HepG2 (cell line): ENCODE measurements around the gene ST6GALNAC6.

Experiments used
- ATF7 ChIP-seq, 2 experiments: fragments of 450-650 bp in 1 of 2; sonication (generic) in 1 of 2; formaldehyde crosslinking in 1 of 2; IDR thresholded peaks; 2 replicates each; pipeline versions ENCODE4 v1.4.0 to v1.6.1; 2016 to 2020; ENCODE audit warnings: antibody characterized with exemption in 1 of 2, mild to moderate bottlenecking in 1 of 2, missing genetic modification reagents in 1 of 2
- CEBPB ChIP-seq: IDR thresholded peaks from 2 replicates; pipeline ENCODE4 v1.6.1; 2011; ENCODE audit warnings: low read depth, low read length, improper control_type of control experiment, borderline replicate concordance
- LCORL ChIP-seq, 2 experiments: fragments of 450-650 bp in 1 of 2; sonication (generic) in 1 of 2; formaldehyde crosslinking in 1 of 2; IDR thresholded peaks; 2 replicates each; pipeline versions ENCODE4 v1.5.0 to v1.6.1; 2017 to 2020; ENCODE audit warnings: antibody characterized with exemption in 1 of 2, missing genetic modification reagents in 1 of 2
- MAFK ChIP-seq, 2 experiments: IDR thresholded peaks in 1 of 2; conservative IDR thresholded peaks in 1 of 2; 2 replicates each; pipeline ENCODE4 v1.6.1; 2011; ENCODE audit warnings: improper control_type of control experiment in 2 of 2, low read length in 2 of 2
- NBN ChIP-seq: fragments of 450-650 bp; conservative IDR thresholded peaks from 2 replicates; pipeline ENCODE4 v1.6.1; 2017
- POLR2A ChIP-seq, 2 experiments: IDR thresholded peaks; 2 replicates each; pipeline ENCODE4 v1.6.1; 2011; ENCODE audit warnings: low read depth in 2 of 2, low read length in 2 of 2, mild to moderate bottlenecking in 1 of 2, moderate library complexity in 1 of 2; ENCODE audit not compliant: insufficient read depth in 1 of 2
- TSC22D2 ChIP-seq: sonication (generic); formaldehyde crosslinking; IDR thresholded peaks from 2 replicates; pipeline ENCODE4 v1.5.1; 2020; ENCODE audit warnings: missing genetic modification reagents, mild to moderate bottlenecking, borderline replicate concordance
- ZNF660 ChIP-seq: sonication (generic); formaldehyde crosslinking; IDR thresholded peaks from 2 replicates; pipeline ENCODE4 v1.5.1; 2020; ENCODE audit warnings: mild to moderate bottlenecking, low read depth, missing genetic modification reagents, borderline replicate concordance
- TF ChIP-seq, protein P1 (sequence below): sonication (generic); formaldehyde crosslinking; IDR thresholded peaks from 2 replicates; pipeline ENCODE4 v1.5.0; 2020; ENCODE audit warnings: mild to moderate bottlenecking, missing genetic modification reagents, moderate library complexity
- TF ChIP-seq, protein P2 (sequence below): sonication (generic); formaldehyde crosslinking; IDR thresholded peaks from 2 replicates; pipeline ENCODE4 v1.8.1; 2023; ENCODE audit warnings: mild to moderate bottlenecking, inconsistent platforms, moderate library complexity, missing genetic modification reagents, borderline replicate concordance
- TF ChIP-seq, protein P3 (sequence below): sonication (generic); formaldehyde crosslinking; IDR thresholded peaks from 2 replicates; pipeline ENCODE4 v1.4.0; 2020; ENCODE audit warnings: low read depth, mild to moderate bottlenecking, missing genetic modification reagents
- TF ChIP-seq, protein P4 (sequence below): sonication (generic); formaldehyde crosslinking; IDR thresholded peaks from 2 replicates; pipeline ENCODE4 v1.4.0; 2020; ENCODE audit warnings: missing genetic modification reagents, mild to moderate bottlenecking, borderline replicate concordance
- TF ChIP-seq, protein P5 (sequence below): IDR thresholded peaks from 2 replicates; pipeline ENCODE4 v1.6.1; 2016; ENCODE audit warnings: missing genetic modification reagents, missing compliant biosample characterization

DNA sequence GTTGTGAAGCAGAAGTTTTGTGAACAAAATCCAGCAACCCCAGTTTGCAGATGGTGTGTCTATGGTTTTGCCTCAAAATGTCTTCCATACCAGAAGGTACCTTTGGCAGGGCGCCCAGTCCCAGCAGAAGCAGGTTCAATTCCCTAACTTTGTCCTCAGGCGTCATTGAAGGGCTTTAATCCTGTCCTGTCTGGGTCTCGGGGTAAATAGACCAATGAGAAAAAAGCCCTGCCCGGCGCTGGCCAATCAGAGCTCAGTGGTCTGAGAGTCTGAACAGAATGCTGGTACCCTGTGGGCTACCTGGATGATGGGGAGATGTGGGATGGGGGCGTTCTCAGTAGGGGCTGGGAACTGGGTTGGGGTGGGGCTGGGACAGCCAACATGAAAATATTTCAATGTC, 23.6 kb upstream of the ST6GALNAC6 start:
- TF ChIP-seq TSC22D2 (CRISPR knock-in tag) = no peak
- TF ChIP-seq, protein P1, sequence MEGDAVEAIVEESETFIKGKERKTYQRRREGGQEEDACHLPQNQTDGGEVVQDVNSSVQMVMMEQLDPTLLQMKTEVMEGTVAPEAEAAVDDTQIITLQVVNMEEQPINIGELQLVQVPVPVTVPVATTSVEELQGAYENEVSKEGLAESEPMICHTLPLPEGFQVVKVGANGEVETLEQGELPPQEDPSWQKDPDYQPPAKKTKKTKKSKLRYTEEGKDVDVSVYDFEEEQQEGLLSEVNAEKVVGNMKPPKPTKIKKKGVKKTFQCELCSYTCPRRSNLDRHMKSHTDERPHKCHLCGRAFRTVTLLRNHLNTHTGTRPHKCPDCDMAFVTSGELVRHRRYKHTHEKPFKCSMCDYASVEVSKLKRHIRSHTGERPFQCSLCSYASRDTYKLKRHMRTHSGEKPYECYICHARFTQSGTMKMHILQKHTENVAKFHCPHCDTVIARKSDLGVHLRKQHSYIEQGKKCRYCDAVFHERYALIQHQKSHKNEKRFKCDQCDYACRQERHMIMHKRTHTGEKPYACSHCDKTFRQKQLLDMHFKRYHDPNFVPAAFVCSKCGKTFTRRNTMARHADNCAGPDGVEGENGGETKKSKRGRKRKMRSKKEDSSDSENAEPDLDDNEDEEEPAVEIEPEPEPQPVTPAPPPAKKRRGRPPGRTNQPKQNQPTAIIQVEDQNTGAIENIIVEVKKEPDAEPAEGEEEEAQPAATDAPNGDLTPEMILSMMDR = no peak
- TF ChIP-seq, protein P2, sequence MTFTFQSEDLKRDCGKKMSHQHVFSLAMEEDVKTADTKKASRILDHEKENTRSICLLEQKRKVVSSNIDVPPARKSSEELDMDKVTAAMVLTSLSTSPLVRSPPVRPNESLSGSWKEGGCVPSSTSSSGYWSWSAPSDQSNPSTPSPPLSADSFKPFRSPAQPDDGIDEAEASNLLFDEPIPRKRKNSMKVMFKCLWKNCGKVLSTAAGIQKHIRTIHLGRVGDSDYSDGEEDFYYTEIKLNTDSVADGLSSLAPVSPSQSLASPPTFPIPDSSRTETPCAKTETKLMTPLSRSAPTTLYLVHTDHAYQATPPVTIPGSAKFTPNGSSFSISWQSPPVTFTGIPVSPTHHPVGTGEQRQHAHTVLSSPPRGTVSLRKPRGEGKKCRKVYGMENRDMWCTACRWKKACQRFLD (CRISPR knock-in tag) = no peak
- no peak for TF ChIP-seq POLR2A (IDR thresholded peaks at IDR 0.05; ENCODE audit: insufficient read depth in 1 of 2, low read depth in 2 of 2, low read length in 2 of 2)
- TF ChIP-seq NBN = no peak
- no peak for TF ChIP-seq LCORL (IDR thresholded peaks at IDR 0.05)
- TF ChIP-seq LCORL (CRISPR knock-in tag; IDR thresholded peaks at IDR 0.05) = no peak
- no peak for TF ChIP-seq ATF7 (IDR thresholded peaks at IDR 0.05)
- no peak for TF ChIP-seq ATF7 (CRISPR knock-in tag; IDR thresholded peaks at IDR 0.05)
- TF ChIP-seq, protein P3, sequence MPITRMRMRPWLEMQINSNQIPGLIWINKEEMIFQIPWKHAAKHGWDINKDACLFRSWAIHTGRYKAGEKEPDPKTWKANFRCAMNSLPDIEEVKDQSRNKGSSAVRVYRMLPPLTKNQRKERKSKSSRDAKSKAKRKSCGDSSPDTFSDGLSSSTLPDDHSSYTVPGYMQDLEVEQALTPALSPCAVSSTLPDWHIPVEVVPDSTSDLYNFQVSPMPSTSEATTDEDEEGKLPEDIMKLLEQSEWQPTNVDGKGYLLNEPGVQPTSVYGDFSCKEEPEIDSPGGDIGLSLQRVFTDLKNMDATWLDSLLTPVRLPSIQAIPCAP = no peak
- TF ChIP-seq, protein P4, sequence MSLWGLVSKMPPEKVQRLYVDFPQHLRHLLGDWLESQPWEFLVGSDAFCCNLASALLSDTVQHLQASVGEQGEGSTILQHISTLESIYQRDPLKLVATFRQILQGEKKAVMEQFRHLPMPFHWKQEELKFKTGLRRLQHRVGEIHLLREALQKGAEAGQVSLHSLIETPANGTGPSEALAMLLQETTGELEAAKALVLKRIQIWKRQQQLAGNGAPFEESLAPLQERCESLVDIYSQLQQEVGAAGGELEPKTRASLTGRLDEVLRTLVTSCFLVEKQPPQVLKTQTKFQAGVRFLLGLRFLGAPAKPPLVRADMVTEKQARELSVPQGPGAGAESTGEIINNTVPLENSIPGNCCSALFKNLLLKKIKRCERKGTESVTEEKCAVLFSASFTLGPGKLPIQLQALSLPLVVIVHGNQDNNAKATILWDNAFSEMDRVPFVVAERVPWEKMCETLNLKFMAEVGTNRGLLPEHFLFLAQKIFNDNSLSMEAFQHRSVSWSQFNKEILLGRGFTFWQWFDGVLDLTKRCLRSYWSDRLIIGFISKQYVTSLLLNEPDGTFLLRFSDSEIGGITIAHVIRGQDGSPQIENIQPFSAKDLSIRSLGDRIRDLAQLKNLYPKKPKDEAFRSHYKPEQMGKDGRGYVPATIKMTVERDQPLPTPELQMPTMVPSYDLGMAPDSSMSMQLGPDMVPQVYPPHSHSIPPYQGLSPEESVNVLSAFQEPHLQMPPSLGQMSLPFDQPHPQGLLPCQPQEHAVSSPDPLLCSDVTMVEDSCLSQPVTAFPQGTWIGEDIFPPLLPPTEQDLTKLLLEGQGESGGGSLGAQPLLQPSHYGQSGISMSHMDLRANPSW (CRISPR knock-in tag) = no peak
- TF ChIP-seq ZNF660 (CRISPR knock-in tag) = no peak
- TF ChIP-seq CEBPB = no peak
- TF ChIP-seq, protein P5, sequence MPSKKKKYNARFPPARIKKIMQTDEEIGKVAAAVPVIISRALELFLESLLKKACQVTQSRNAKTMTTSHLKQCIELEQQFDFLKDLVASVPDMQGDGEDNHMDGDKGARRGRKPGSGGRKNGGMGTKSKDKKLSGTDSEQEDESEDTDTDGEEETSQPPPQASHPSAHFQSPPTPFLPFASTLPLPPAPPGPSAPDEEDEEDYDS (CRISPR knock-in tag) = no peak
- no peak for TF ChIP-seq MAFK (conservative IDR thresholded peaks at IDR 0.05 in 1 of 2, IDR thresholded peaks at IDR 0.05 in 1 of 2; ENCODE audit: low read length in 2 of 2)
